HUDEP-2 (cell line): ENCODE results near the gene EVA1C.
"Not testable (repeated sequence)": the region's sequence is repeated elsewhere in the genome, so short reads cannot be mapped to it uniquely, and the experiment has no call there.

Experiments
- DNase-seq, 76 experiments: peaks; one replicate each; lab custom pipeline; 2025; ENCODE audit not compliant: unreplicated experiment in 76 of 76; lab: John Stamatoyannopoulos, UW

The EVA1C gene

GRCh38 chr21:32412162-32413014 is at the start of gene EVA1C:
Gene EVA1C (plus strand): TSS chr21:32412706. CDS start chr21:32412854, 148 bp downstream.
- DNase-seq = peak in 70 of 76 experiments; percentile 17 to 94 (median 72)

GRCh38 chr21:32364387-32364786 is 48.1 kb upstream of the EVA1C start:
- no peak for DNase-seq

GRCh38 chr21:32364796-32365195 is 47.7 kb upstream of the EVA1C start:
- no peak for DNase-seq

GRCh38 chr21:32366191-32366590 is 46.3 kb upstream of the EVA1C start:
- no peak for DNase-seq

- DNase-seq = no peak
Measured at GRCh38 chr21:32367158-32367557, 45.3 kb upstream of the EVA1C start.

GRCh38 chr21:32368386-32368785 is 44.1 kb upstream of the EVA1C start:
- DNase-seq = no peak

GRCh38 chr21:32368961-32369360 is 43.5 kb upstream of the EVA1C start:
- not testable (repeated sequence) for DNase-seq

- no peak for DNase-seq
Measured at GRCh38 chr21:32370998-32371766, 41.3 kb upstream of the EVA1C start.

GRCh38 chr21:32371913-32372314 is 40.6 kb upstream of the EVA1C start:
- DNase-seq = no peak

- DNase-seq = no peak
Measured at GRCh38 chr21:32372755-32373154, 39.8 kb upstream of the EVA1C start.

GRCh38 chr21:32377506-32377905 is 35.0 kb upstream of the EVA1C start:
- no peak for DNase-seq

- DNase-seq = no peak
Measured at GRCh38 chr21:32377991-32378390, 34.5 kb upstream of the EVA1C start.

- DNase-seq = no peak
Measured at GRCh38 chr21:32378956-32379355, 33.5 kb upstream of the EVA1C start.

- DNase-seq = no peak
Measured at GRCh38 chr21:32380940-32381339, 31.6 kb upstream of the EVA1C start.

GRCh38 chr21:32381571-32381970 is 30.9 kb upstream of the EVA1C start:
- no peak for DNase-seq

- no peak for DNase-seq
Measured at GRCh38 chr21:32382108-32382644, 30.3 kb upstream of the EVA1C start.

- DNase-seq = no peak
Measured at GRCh38 chr21:32383812-32384211, 28.7 kb upstream of the EVA1C start.

- DNase-seq = no peak
Measured at GRCh38 chr21:32386195-32386870, 26.2 kb upstream of the EVA1C start.

- DNase-seq = no peak
Measured at GRCh38 chr21:32387151-32387550, 25.4 kb upstream of the EVA1C start.

GRCh38 chr21:32388306-32388705 is 24.2 kb upstream of the EVA1C start:
- no peak for DNase-seq
